ENCODE measurements around the gene DOLPP1.

DNA sequence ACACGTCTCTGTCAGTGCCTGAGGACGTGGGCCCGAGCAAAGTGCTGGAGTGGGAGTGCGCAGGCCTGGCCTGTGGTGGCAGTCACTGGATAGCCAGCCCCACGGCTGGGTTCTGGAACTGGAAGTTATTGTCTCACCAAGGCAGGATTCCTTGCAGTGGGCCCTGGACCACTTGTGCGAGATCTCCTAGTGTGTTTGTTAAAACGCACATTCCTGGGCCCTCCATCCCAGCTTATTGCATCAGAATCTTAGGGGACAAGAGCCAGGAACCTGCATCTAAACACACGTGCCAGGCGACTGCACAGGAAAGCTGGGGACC, 57.2 kb downstream of the DOLPP1 start:
- TF ChIP-seq LRRFIP1 (CRISPR knock-in tag; conservative IDR thresholded peaks at IDR 0.05) (no peak), MYC (CRISPR knock-in tag; IDR thresholded peaks at IDR 0.05; ENCODE audit: borderline replicate concordance) (no peak), CTCF (CRISPR knock-in tag; IDR thresholded peaks at IDR 0.05) (no peak), HDAC2 (CRISPR knock-in tag; IDR thresholded peaks at IDR 0.05) (no peak), MED1 (CRISPR knock-in tag; IDR thresholded peaks at IDR 0.05) (no peak), IKZF1 (IDR thresholded peaks at IDR 0.05) (no peak), ZMYM4 (CRISPR knock-in tag; IDR thresholded peaks at IDR 0.05) (no peak), BRCA1 (CRISPR knock-in tag; IDR thresholded peaks at IDR 0.05) (no peak), ZNF572 (CRISPR knock-in tag; IDR thresholded peaks at IDR 0.05) (no peak), HOXA7 (CRISPR knock-in tag; IDR thresholded peaks at IDR 0.05) (no peak)
- TF ChIP-seq, protein P1, sequence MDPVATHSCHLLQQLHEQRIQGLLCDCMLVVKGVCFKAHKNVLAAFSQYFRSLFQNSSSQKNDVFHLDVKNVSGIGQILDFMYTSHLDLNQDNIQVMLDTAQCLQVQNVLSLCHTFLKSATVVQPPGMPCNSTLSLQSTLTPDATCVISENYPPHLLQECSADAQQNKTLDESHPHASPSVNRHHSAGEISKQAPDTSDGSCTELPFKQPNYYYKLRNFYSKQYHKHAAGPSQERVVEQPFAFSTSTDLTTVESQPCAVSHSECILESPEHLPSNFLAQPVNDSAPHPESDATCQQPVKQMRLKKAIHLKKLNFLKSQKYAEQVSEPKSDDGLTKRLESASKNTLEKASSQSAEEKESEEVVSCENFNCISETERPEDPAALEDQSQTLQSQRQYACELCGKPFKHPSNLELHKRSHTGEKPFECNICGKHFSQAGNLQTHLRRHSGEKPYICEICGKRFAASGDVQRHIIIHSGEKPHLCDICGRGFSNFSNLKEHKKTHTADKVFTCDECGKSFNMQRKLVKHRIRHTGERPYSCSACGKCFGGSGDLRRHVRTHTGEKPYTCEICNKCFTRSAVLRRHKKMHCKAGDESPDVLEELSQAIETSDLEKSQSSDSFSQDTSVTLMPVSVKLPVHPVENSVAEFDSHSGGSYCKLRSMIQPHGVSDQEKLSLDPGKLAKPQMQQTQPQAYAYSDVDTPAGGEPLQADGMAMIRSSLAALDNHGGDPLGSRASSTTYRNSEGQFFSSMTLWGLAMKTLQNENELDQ (CRISPR knock-in tag; IDR thresholded peaks at IDR 0.05; ENCODE audit: borderline replicate concordance), result no peak

All from HepG2 (cell line).